NCI-H345 (cell line): Measurements from ENCODE around the gene GSG1L.

Experiments used
- DNase-seq: peaks from one replicate; lab custom pipeline; 2025; lab: John Stamatoyannopoulos, UW

The GSG1L gene

GRCh38 chr16:27849621-27850020 lies 213.9 kb downstream of the GSG1L start:
- no peak for DNase-seq

GRCh38 chr16:27847030-27847550 lies 216.4 kb downstream of the GSG1L start:
- no peak for DNase-seq

- DNase-seq = no peak
These were observed 218.7 kb downstream of the GSG1L start for GRCh38 chr16:27844826-27845225.

GRCh38 chr16:27843800-27844199 lies 219.7 kb downstream of the GSG1L start:
- DNase-seq = no peak

GRCh38 chr16:27841911-27842310 lies 221.6 kb downstream of the GSG1L start:
- no peak for DNase-seq

- no peak for DNase-seq
These were observed 222.3 kb downstream of the GSG1L start for GRCh38 chr16:27841061-27841801.

GRCh38 chr16:27840311-27841060 lies 223.0 kb downstream of the GSG1L start:
- no peak for DNase-seq

GRCh38 chr16:27839419-27839818 lies 224.1 kb downstream of the GSG1L start:
- no peak for DNase-seq

GRCh38 chr16:27838536-27839175 lies 224.9 kb downstream of the GSG1L start:
- DNase-seq = no peak

- DNase-seq = no peak
These were observed 233.5 kb downstream of the GSG1L start for GRCh38 chr16:27829975-27830374.

GRCh38 chr16:27828671-27829070 lies 234.8 kb downstream of the GSG1L start:
- no peak for DNase-seq

GRCh38 chr16:27827765-27828164 lies 235.7 kb downstream of the GSG1L start:
- DNase-seq = no peak

- DNase-seq = no peak
These were observed 236.6 kb downstream of the GSG1L start for GRCh38 chr16:27826893-27827289.

- no peak for DNase-seq
These were observed 237.2 kb downstream of the GSG1L start for GRCh38 chr16:27826081-27826892.

GRCh38 chr16:27824786-27825185 lies 238.7 kb downstream of the GSG1L start:
- no peak for DNase-seq

GRCh38 chr16:27824006-27824405 lies 239.5 kb downstream of the GSG1L start:
- no peak for DNase-seq

GRCh38 chr16:27823421-27823820 lies 240.1 kb downstream of the GSG1L start:
- no peak for DNase-seq

- DNase-seq = peak; percentile 17
These were observed 240.5 kb downstream of the GSG1L start for GRCh38 chr16:27822996-27823395.

- no peak for DNase-seq
These were observed 241.0 kb downstream of the GSG1L start for GRCh38 chr16:27822529-27822928.

GRCh38 chr16:27820646-27821345 lies 242.7 kb downstream of the GSG1L start:
- no peak for DNase-seq

GRCh38 chr16:27819881-27820610 lies 243.5 kb downstream of the GSG1L start:
- no peak for DNase-seq
